Stomach (tissue), 9 donors: Measurements from ENCODE around the gene NCF2. TPM values are rescaled to one million over a fixed set of nuclear protein-coding genes. Genes with fewer than 3 reads are reported as not detected.

ENCODE experiments used
- DNase-seq, 2 donors: peaks; one replicate each; pipeline versions ENCODE4 v3.0.0 to v3.0.0-alpha.2; 2013 to 2019
- H3K27ac ChIP-seq, 5 donors: fragments of 200-600 bp in 4 of 5; sonication (generic) in 4 of 5; one replicate each; pipeline ENCODE4 v1.5.1; 2013 to 2019; ENCODE audit warnings: mild to moderate bottlenecking in 1 of 5, moderate library complexity in 1 of 5
- H3K27me3 ChIP-seq, 3 donors: fragments of 200-600 bp; sonication (generic); one replicate each; pipeline ENCODE4 v1.5.1; 2017 to 2019; ENCODE audit warnings: mixed run types in 1 of 3
- H3K36me3 ChIP-seq, 4 donors: fragments of 200-600 bp; sonication (generic); 1 replicate in 3 of 4; 2 replicates in 1 of 4; pipeline ENCODE4 v1.5.1; 2016 to 2019
- H3K4me1 ChIP-seq, 4 donors: fragments of 200-600 bp; sonication (generic); one replicate each; pipeline ENCODE4 v1.5.1; 2016 to 2019
- H3K4me3 ChIP-seq, 4 donors: fragments of 200-600 bp; sonication (generic) in 3 of 4; one replicate each; pipeline ENCODE4 v1.5.1; 2016 to 2019; ENCODE audit warnings: mild to moderate bottlenecking in 1 of 4
- H3K9me3 ChIP-seq, 4 donors: fragments of 200-600 bp; sonication (generic); one replicate each; pipeline ENCODE4 v1.5.1; 2016 to 2019
- EP300 ChIP-seq: sonication (generic); formaldehyde crosslinking; IDR thresholded peaks from one replicate; pipeline ENCODE4 v1.6.1; 2017; ENCODE audit warnings: antibody characterized with exemption
- POLR2A ChIP-seq, 4 donors: fragments of 450-650 bp; IDR thresholded peaks; one replicate each; pipeline ENCODE4 v1.6.1; 2016; ENCODE audit warnings: antibody characterized with exemption in 4 of 4, control low read depth in 2 of 4, mild to moderate bottlenecking in 1 of 4, moderate library complexity in 1 of 4
- POLR2AphosphoS5 ChIP-seq, 3 donors: sonication (generic); formaldehyde crosslinking; IDR thresholded peaks; one replicate each; pipeline ENCODE4 v1.6.1; 2016; ENCODE audit warnings: antibody characterized with exemption in 3 of 3
- WGBS, 5 donors: extraction: QIAGEN DNeasy Blood & Tissue Kit in 3 of 5; methylation state at CpG; one replicate each; pipeline versions ENCODE4 v1.1.5 to v1.1.7; 2013 to 2018; 5-methylcytosine and 5-hydroxymethylcytosine counted together
- intact Hi-C: fragments of 100-400 bp; cut with DNase I; formaldehyde crosslinking; loops from one replicate; pipeline ENCODE4 v1.15.1; 2023; ENCODE audit warnings: low total_unique reads
- polyA plus RNA-seq, 3 donors: library from polyadenylated mRNA; stranded (reverse); fragments of 200-250 nt; gene quantifications; one replicate each; pipeline ENCODE4 v1.2.3, GENCODE V29; 2013
- total RNA-seq, 5 donors: library from RNA; depleted of rRNA; stranded (reverse); fragments of >200 nt; gene quantifications; one replicate each; pipeline versions ENCODE4 v1.1.0 to v1.2.3, GENCODE V29; 2014 to 2016
- TF ChIP-seq, protein P1 (sequence below), 7 experiments: fragments of 450-650 bp in 4 of 7; fragments of 200-600 bp in 3 of 7; sonication (generic) in 3 of 7; IDR thresholded peaks; one replicate each; pipeline ENCODE4 v1.5.1; 2016 to 2019; ENCODE audit warnings: antibody characterized with exemption in 7 of 7, control low read depth in 2 of 7, mild to moderate bottlenecking in 1 of 7
- donor health status: healthy with polysubstance abuse.
- donor health status: Bipolar disorder and iron deficiency.
- donor health status: healthy.

NCF2 gene
- total and polyA plus RNA-seq, 8 donors, result 0.29 to 30.4 (median 6.2) TPM

DNA sequence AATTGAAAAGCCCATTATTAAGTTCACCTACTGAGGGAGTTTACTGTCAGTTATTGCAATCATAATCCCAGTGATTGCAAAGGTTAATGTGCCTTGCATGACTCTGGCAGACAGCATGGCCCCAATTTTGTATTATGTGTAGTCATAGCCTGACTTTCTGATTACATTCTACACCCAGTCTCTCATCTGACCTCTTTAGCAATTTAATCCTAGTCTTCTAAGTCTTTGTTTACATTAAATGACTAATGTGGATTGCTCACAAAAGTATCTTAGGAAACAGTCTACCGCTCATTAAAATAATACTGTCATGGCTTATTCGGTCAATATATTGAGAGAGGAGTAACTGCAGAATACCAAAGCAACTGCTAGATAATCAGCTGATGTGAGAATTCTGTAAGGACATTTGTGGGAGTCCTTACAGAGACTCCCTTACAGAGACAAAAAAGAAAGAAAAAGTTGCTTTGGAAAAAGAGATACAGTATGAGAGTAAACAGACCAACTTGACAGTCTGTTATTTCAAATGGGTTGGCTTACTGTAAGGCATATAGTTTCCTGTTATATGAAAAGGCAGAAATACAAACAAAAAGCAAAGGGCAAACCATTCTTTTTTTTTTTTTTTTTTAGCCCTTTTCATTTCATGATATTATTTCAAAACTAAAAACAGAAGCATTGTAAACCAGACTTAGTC, 75.1 kb downstream of the NCF2 start:
- peak overlapping the region in 1 of 5 donors; percentile 52 for H3K27ac ChIP-seq
- 24 to 45% (median 37%) methylated on average over 2 of the region's 2 CpGs for WGBS, 5 donors
- no peaks in the 10 kb centered on the region for H3K9me3 ChIP-seq
- H3K27me3 ChIP-seq, result no peaks in the 10 kb centered on the region
- DNase-seq, result peak in 1 of 2 donors; percentile 6
- intact Hi-C loops, result no loop called here
- peaks cover 0 to 26% (median 14%) of the 10 kb centered on the region in 4 donors for H3K4me1 ChIP-seq
- no peak overlapping the region for H3K4me3 ChIP-seq
- peaks cover 0 to 46% (median 36%) of the 10 kb centered on the region in 4 donors for H3K36me3 ChIP-seq
- peak in 1 of 3 donors; percentile 57 for TF ChIP-seq POLR2AphosphoS5 (IDR thresholded peaks at IDR 0.05)
- TF ChIP-seq EP300, result no peak

DNA sequence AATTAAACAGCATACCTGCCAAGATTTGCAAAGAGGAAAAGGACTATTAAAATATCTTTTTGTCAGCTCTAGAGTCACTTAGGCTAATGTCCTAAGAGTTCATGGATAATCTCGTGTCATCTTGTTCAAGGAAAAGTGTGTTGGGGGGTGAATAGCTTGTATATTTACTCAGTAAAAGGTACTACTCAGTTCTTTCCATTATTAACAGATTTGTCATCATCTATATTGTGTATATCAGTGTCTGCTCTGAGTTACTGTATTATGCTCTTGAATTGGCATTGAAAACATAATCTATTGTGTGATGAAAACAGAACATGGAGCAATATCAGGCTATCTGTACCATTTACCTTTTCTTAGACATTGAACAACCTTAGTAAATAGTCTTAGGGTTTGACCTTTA, 76.0 kb downstream of the NCF2 start:
- peaks cover 0 to 28% (median 14%) of the 10 kb centered on the region in 4 donors for H3K4me1 ChIP-seq
- no peak overlapping the region for H3K4me3 ChIP-seq
- H3K9me3 ChIP-seq, result no peaks in the 10 kb centered on the region
- intact Hi-C loops, result no loop called here
- peaks cover 0 to 37% (median 35%) of the 10 kb centered on the region in 4 donors for H3K36me3 ChIP-seq
- H3K27me3 ChIP-seq, result no peaks in the 10 kb centered on the region
- WGBS, 5 donors, result 74 to 88% (median 80%) methylated on average over 1 of the region's 1 CpG
- TF ChIP-seq POLR2A (IDR thresholded peaks at IDR 0.05) (no peak), POLR2AphosphoS5 (IDR thresholded peaks at IDR 0.05) (no peak)
- H3K27ac ChIP-seq, result peak overlapping the region in 1 of 5 donors; percentile 14
- no peak for DNase-seq

DNA sequence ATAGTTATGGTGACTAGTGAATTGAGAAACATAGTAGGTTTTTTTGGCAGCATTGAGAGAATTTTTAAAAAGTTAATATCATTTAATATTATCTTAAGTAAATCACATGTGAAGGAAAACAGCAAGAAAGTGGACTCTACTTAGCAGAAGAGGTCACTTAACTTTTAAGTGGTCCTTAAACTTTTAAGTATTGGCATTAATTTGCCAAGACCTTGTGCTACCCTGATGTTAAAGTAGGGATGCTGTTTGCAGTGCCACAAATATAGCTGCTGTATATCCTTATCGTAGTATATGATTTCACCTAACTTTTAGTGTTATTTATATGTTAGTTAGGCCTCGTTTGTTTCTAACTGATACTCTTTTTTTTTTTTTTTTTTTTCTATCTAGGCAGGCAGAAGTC, 77.8 kb downstream of the NCF2 start:
- Histone ChIP-seq H3K36me3 (peaks cover 0 to 19% (median 17%) of the 10 kb centered on the region in 4 donors), H3K27ac (no peak overlapping the region), H3K27me3 (no peaks in the 10 kb centered on the region), H3K4me1 (peaks cover 0 to 35% (median 14%) of the 10 kb centered on the region in 4 donors), H3K4me3 (no peak overlapping the region), H3K9me3 (no peaks in the 10 kb centered on the region)
- WGBS, 5 donors, result 77 to 87% (median 84%) methylated on average over 2 of the region's 2 CpGs
- DNase-seq, result no peak
- intact Hi-C loops, result no loop called here
- TF ChIP-seq, protein P1, sequence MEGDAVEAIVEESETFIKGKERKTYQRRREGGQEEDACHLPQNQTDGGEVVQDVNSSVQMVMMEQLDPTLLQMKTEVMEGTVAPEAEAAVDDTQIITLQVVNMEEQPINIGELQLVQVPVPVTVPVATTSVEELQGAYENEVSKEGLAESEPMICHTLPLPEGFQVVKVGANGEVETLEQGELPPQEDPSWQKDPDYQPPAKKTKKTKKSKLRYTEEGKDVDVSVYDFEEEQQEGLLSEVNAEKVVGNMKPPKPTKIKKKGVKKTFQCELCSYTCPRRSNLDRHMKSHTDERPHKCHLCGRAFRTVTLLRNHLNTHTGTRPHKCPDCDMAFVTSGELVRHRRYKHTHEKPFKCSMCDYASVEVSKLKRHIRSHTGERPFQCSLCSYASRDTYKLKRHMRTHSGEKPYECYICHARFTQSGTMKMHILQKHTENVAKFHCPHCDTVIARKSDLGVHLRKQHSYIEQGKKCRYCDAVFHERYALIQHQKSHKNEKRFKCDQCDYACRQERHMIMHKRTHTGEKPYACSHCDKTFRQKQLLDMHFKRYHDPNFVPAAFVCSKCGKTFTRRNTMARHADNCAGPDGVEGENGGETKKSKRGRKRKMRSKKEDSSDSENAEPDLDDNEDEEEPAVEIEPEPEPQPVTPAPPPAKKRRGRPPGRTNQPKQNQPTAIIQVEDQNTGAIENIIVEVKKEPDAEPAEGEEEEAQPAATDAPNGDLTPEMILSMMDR (IDR thresholded peaks at IDR 0.05), result no peak
- no peak for TF ChIP-seq POLR2AphosphoS5 (IDR thresholded peaks at IDR 0.05)

DNA sequence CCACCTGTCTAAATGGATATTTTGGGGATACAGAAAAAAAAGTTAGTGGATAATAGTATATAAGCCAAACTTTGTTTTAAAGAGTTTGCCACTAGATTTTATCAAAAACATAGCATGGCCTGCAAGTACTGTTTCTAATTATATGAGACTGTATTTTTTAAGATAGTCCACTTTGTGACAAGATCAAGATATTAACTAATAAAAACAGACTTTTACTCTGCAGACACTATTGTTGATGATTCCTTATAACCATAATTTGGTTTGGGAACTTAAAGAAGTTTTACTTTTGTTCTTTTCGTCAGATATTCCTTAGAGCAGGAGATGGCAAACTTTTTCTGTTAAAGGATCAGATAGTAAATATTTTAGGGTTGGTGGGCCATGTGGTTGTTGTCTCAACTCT, 81.6 kb downstream of the NCF2 start:
- intact Hi-C loops, result no loop called here

DNA sequence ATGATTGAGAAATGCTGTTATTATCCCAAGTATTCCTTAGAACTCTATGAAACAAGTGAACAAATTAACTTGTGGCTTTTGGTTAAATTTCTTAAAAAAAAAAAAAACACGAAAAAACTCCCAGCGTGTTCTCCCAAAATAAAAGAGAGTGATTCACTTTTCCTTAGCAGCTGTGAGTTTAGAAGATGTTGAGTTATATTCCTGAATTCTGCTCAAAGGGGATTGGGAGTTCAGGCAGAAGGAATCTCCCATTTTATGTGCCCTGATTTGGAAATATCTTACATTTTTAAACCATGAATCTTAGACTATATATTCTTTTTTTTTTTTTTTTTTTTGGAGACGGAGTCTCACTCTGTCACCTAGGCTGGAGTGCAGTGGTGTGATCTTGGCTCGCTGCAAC, 83.7 kb downstream of the NCF2 start:
- no peak overlapping the region for H3K27ac ChIP-seq
- WGBS, 5 donors, result 88 to 92% (median 90%) methylated on average over 4 of the region's 4 CpGs
- DNase-seq, result no peak
- H3K9me3 ChIP-seq, result no peaks in the 10 kb centered on the region
- H3K4me3 ChIP-seq, result no peak overlapping the region
- intact Hi-C loops, result no loop called here
- H3K36me3 ChIP-seq, result no peaks in the 10 kb centered on the region
- TF ChIP-seq POLR2A (IDR thresholded peaks at IDR 0.05), result no peak
- TF ChIP-seq EP300, result no peak
- TF ChIP-seq, protein P1 (IDR thresholded peaks at IDR 0.05), result no peak
- no peak for TF ChIP-seq POLR2AphosphoS5 (IDR thresholded peaks at IDR 0.05)
- peaks cover 0 to 40% (median 12%) of the 10 kb centered on the region in 4 donors for H3K4me1 ChIP-seq
- H3K27me3 ChIP-seq, result no peaks in the 10 kb centered on the region

More for the DNA sequence above, 81.6 kb downstream of the NCF2 start:
- H3K36me3 ChIP-seq, result no peaks in the 10 kb centered on the region
- no peaks in the 10 kb centered on the region for H3K9me3 ChIP-seq
- no peak overlapping the region for H3K27ac ChIP-seq
- no peaks in the 10 kb centered on the region for H3K27me3 ChIP-seq
- no peak for DNase-seq
- peaks cover 0 to 26% (median 9%) of the 10 kb centered on the region in 4 donors for H3K4me1 ChIP-seq
- no peak for TF ChIP-seq POLR2A (IDR thresholded peaks at IDR 0.05)
- WGBS, 5 donors, result 73 to 94% (median 93%) methylated on average over 1 of the region's 1 CpG
- H3K4me3 ChIP-seq, result no peak overlapping the region

Other genes starting within 250 kb of the NCF2 start
- gene NMNAT2, start 172.1 kb downstream of the NCF2 start, total RNA-seq, result 1 to 10 TPM in 2 of 5 donors, under 1 TPM in 2, not detected in 1; 0.45 to 1.3 (median 0.87) TPM
- gene NMNAT2, start 172.1 kb downstream of the NCF2 start, polyA plus RNA-seq, result under 1 TPM in 2 of 3 donors, not detected in 1; 0.06 to 0.13 TPM
- 10 to 100 TPM; 27.0 to 44.9 (median 33.5) TPM for gene SMG7, start 118.0 kb downstream of the NCF2 start, total RNA-seq
- gene SMG7, start 118.0 kb downstream of the NCF2 start, polyA plus RNA-seq, result 10 to 100 TPM; 13.4 to 17.4 (median 13.6) TPM
- gene ARPC5, start 45.3 kb upstream of the NCF2 start, total RNA-seq, result 100 to 1,000 TPM in 1 of 5 donors, 10 to 100 TPM in 4; 26.3 to 101 (median 73.7) TPM
- 100 to 1,000 TPM in 1 of 3 donors, 10 to 100 TPM in 2; 54.5 to 106 (median 87.5) TPM for gene ARPC5, start 45.3 kb upstream of the NCF2 start, polyA plus RNA-seq
- gene APOBEC4, start 62.9 kb upstream of the NCF2 start, total RNA-seq, result not detected
- gene APOBEC4, start 62.9 kb upstream of the NCF2 start, polyA plus RNA-seq, result not detected
- gene RGL1, start 214.7 kb upstream of the NCF2 start, total RNA-seq, result 10 to 100 TPM in 3 of 5 donors, 1 to 10 TPM in 1, under 1 TPM in 1; 0.58 to 22.2 (median 13.4) TPM
- 1 to 10 TPM; 2.0 to 8.7 (median 8.2) TPM for gene RGL1, start 214.7 kb upstream of the NCF2 start, polyA plus RNA-seq